ENCODE data around the gene GSC2.
"Not testable (repeated sequence)": the region's sequence is repeated elsewhere in the genome, so short reads cannot be mapped to it uniquely, and the experiment has no call there.

Gene GSC2

DNA sequence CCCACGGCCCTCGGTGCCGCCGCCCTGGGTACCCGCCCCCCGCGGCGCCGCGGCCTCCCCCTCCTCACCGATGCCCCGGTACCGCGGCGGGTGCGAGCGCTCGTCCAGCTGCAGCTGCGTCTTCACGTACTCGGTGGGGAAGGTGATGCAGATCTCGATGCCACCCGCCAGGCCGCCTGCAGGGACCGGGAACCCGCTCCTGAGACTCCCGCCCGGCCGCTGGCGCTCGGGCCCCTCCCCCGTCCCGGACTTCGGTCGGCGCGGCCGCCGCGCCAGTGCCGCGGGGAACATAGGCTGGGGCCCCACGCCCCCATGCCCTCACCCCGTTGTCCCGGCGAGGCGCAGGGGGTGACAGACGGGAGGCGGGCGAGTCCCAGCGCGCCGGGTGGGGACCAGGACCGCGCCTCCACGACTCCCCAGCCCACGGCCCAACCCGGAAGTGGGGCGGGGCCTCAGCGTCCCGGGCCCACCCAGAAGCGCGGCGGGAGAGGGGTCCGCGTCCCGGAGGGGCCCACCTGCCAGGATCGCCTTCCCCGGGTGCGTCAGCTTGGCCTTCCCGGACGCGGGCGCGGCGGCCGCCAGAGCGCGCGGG, 28.1 kb upstream of the GSC2 start:
- FAIRE-seq: no peak

DNA sequence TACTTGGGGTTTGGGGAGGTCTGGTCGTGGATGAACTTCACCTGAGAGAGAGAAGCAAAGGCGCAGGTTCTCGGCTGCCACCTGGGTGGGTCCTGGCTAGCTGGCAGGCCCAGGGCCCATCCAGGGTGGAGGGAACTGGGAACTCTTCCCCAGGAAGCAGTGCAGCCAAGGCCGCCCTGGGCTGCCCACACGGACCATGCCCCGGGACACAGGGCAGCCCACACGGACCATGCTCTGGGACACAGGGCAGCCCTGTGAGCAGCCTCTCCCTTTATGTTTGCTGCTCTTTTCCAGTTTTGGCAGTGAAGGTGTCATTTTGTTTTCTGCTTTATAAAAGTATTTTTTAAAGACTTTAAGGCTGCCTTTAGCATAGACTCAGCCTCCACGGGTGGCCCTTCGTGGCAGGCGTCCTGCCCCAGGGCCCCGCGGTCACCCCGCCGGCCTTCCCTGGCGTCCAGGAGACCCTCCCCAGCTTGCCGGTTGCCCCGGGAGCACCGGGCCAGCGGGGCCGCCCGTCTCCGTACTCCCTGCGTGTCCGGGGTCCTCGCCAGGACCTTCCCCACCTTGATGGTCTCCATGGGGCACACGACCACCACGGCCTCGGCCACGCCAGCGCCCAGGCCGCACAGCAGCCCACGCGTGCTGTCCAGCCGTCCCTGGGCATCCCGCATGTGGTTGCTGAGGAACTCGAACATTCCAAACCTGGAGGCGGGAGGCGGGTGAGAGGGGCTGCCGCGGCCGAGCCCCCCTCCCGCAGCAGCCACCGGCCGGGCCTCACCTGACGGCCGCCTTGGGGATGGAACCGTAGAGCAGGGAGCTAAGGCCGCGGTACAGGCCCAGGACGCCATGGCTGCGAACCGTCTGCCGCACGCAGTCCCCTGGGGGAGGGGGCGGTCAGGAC, 27.3 kb upstream of the GSC2 start:
- no peak for FAIRE-seq

DNA sequence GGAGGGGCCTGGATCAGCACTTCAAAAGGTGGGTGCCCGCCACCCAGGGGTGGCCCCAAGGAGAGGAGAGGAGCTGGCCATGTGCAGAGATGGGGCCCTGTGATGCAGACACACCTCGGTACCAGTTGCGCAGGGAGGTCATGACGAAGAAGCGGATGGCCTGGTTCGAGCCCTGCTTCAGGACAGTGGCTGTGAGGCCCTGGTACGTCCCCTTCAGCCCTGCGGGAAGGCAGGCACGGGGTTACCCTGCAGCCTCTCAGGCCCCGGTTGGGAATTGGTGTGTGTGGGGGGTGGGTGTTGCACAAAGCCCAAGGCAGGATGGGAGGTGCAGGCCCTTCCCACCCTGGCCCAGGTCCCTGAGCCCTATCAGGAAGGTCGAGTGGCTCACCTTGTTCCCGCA, 26.6 kb upstream of the GSC2 start:
- FAIRE-seq: no peak

DNA sequence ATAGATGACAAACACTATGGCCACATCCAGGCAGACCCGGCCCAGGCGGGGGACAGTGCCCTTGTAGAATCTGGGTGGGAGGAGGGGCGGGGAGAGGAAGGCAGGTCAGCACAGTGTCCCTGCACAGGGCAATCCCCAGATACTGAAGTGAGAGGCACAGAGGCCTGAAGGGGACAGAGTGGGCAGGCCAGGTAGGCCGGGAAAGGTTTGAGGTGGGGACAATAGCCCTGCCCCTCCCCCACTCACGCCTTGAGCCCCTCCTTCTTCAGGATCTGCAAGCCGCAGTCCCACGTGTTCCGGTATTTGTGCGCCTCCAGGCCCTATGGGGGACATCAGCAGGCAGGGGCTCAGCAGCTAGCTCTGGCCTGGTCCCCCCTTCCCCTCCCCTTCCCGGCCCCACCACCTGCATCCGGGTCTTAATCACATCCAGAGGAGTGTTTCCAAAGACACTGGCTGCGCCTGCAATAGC, 26.1 kb upstream of the GSC2 start:
- FAIRE-seq: no peak

GRCh38 chr22:19175602-19176174, 25.6 kb upstream of the GSC2 start:
- no peak for FAIRE-seq

- no peak for FAIRE-seq
These were observed 25.0 kb upstream of the GSC2 start for GRCh38 chr22:19175026-19175601.

GRCh38 chr22:19174106-19175025, 24.3 kb upstream of the GSC2 start:
- no peak for FAIRE-seq

DNA sequence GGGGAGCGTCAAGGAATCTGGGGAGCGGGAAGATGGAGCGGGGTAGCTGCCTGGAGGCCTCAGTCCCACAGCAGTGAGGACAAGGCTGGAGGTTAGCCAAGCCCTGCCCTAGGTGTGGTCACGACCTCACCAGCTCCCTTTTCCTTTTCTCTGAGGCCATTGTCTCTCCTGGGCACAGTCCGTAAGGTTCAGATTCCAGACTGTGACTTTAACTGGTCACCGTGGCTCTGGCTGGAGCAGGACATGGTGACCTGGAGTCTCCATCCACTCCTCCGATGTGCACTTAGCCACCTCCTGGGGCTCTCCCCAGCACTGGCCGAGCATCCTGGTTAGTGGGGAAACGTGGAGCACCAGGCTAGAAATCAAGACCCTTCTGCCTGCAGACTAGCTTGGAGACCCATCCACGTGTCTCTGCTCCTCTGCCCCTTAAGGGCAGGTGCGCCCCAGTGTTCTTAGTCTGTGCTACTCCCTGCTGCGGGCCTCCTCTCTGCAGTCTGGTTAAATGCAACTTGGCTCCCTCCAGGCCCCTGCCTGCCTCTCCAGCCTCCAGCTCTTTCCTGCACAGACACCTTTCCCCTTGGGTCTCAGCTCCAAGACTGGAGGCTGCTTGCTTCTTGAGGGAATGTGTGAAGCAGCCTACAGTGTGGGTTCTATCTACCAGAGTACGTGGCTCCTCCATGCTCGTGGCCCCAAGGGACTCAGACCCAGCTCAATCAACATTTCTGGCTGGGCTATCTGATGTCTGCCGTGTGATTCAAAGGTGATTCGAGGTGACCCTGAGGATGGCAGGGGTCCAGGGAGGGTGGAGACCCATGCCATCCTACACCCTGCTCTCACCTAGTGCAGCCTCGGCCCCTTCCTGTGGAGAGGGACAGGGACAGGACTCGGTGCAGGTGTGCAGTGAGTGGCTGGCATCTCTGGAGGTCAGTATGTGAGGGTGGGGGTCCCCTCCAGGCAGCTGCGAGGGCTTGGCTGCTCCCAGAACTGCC, 23.2 kb upstream of the GSC2 start:
- FAIRE-seq: no peak

- FAIRE-seq: no peak
These were observed 22.3 kb upstream of the GSC2 start for GRCh38 chr22:19172213-19173046.

GRCh38 chr22:19169947-19170318, 19.8 kb upstream of the GSC2 start:
- FAIRE-seq: no peak

GRCh38 chr22:19169002-19169946, 19.2 kb upstream of the GSC2 start:
- no peak for FAIRE-seq

- FAIRE-seq: no peak
These were observed 18.2 kb upstream of the GSC2 start for GRCh38 chr22:19168088-19168890.

- no peak for FAIRE-seq
These were observed 17.2 kb upstream of the GSC2 start for GRCh38 chr22:19167106-19167869.

DNA sequence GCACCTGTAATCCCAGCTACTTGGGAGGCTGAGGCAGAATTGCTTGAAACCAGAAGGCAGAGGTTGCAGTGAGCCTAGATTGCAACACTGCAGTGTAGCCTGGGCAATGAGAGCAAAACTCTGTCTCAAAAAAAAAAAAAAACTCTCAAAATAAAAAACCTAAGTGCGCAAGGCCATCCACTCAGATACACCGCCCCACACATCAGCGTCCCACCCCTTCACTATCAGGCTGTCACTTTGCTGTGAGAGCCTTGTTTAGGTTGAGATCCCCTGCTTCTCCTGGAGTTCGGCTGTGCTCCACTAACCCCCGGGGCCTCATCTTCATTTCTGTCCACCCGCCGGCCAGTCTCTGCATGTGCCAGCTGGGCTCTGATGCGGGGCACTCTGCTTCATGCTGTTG, 16.3 kb upstream of the GSC2 start:
- no peak for FAIRE-seq

GRCh38 chr22:19164425-19164824, 14.3 kb upstream of the GSC2 start:
- FAIRE-seq: no peak

GRCh38 chr22:19158649-19159048, 8.6 kb upstream of the GSC2 start:
- FAIRE-seq: not testable (repeated sequence)

- not testable (repeated sequence) for FAIRE-seq
These were observed 6.0 kb upstream of the GSC2 start for GRCh38 chr22:19156109-19156508.
